HepG2 (cell line): Measurements from ENCODE around the gene AKAP1. TPM values are rescaled to one million over a fixed set of nuclear protein-coding genes. Genes with fewer than 3 reads are reported as not detected.

Experiments used
- ATAC-seq: fragments of 200-7000 bp; cut with Tn5 transposase; 3 replicates; pipeline ENCODE4 v1.9.1; 2020; ENCODE audit warnings: mild to moderate bottlenecking, moderate library complexity
- BruUV-seq: library from RNA; stranded (reverse); fragments of 400-500 nt; replicated peaks from 2 replicates; lab custom pipeline; 2021; lab: Mats Ljungman, UMichigan
- CTCF ChIA-PET: fragments of 300-600 bp; formaldehyde crosslinking; extraction: SDS; loops from one replicate; lab custom pipeline; 2021; ENCODE audit warnings: low total read pairs, inconsistent platforms, low intra/inter-chr PET ratio; lab: Yijun Ruan, JAX
- POLR2A ChIA-PET: fragments of 350-600 bp; sonication (Branson Sonifier 250); formaldehyde crosslinking; loops from one replicate; lab custom pipeline; 2020; ENCODE audit warnings: antibody characterized with exemption, inconsistent platforms; lab: Yijun Ruan, JAX
- DNase-seq: peaks from one replicate; pipeline ENCODE4 v3.0.0-alpha.2; 2015; ENCODE audit warnings: low spot score
- FAIRE-seq: peaks from 3 replicates; lab custom pipeline; 2011; peaks lifted over from hg19 to GRCh38; lab: Jason Lieb, UNC
- H2AFZ ChIP-seq: one replicate; pipeline ENCODE4 v1.6.1; 2011; ENCODE audit warnings: low read length, inconsistent platforms
- H3K27ac ChIP-seq: fragments of 300-600 bp; 3 replicates; pipeline ENCODE4 v1.8.0; 2011; ENCODE audit warnings: mixed run types, mild to moderate bottlenecking, mixed read lengths, low read length, inconsistent platforms; ENCODE audit not compliant: insufficient read depth; ENCODE audit errors: extremely low read length
- H3K27me3 ChIP-seq, 2 experiments: fragments of 200-600 bp in 1 of 2; 2 replicates in 1 of 2; 3 replicates in 1 of 2; pipeline versions ENCODE4 v1.6.0 to v1.8.0; 2011; ENCODE audit warnings: low read length in 2 of 2, mild to moderate bottlenecking in 2 of 2, moderate library complexity in 2 of 2, inconsistent platforms in 1 of 2; ENCODE audit not compliant: insufficient read depth in 2 of 2, control insufficient read depth in 1 of 2
- H3K36me3 ChIP-seq, 2 experiments: fragments of 200-600 bp in 1 of 2; replicated peaks in 1 of 2; 2 replicates in 1 of 2; 3 replicates in 1 of 2; pipeline versions ENCODE4 v1.5.1 to v1.8.0; 2011; ENCODE audit warnings: low read length in 2 of 2, inconsistent platforms in 1 of 2; ENCODE audit not compliant: insufficient read depth in 2 of 2, control insufficient read depth in 1 of 2
- H3K4me1 ChIP-seq: 2 replicates; pipeline ENCODE4 v1.5.1; 2012; ENCODE audit warnings: low read length, inconsistent platforms; ENCODE audit not compliant: insufficient read depth
- H3K4me2 ChIP-seq: 2 replicates; pipeline ENCODE4 v1.6.0; 2011; ENCODE audit warnings: low read depth, low read length, inconsistent platforms
- H3K4me3 ChIP-seq, 3 experiments: fragments of 200-600 bp in 1 of 3; sonication (generic), shearing (Covaris generic) in 1 of 3; replicated peaks in 1 of 3; 2 replicates each; pipeline ENCODE4 v1.5.1; 2011 to 2016; ENCODE audit warnings: low read length in 3 of 3, inconsistent platforms in 2 of 3, low read depth in 2 of 3, mild to moderate bottlenecking in 2 of 3, control low read depth in 1 of 3, mixed read lengths in 1 of 3; ENCODE audit not compliant: insufficient read depth in 1 of 3
- H3K79me2 ChIP-seq: one replicate; pipeline ENCODE4 v1.6.1; 2011; ENCODE audit warnings: low read length, inconsistent platforms; ENCODE audit not compliant: insufficient read depth
- H3K9ac ChIP-seq: 2 replicates; pipeline ENCODE4 v1.6.0; 2011; ENCODE audit warnings: mild to moderate bottlenecking, low read depth, low read length, inconsistent platforms; ENCODE audit not compliant: insufficient read depth
- H3K9me3 ChIP-seq: 2 replicates; pipeline ENCODE4 v1.5.1; 2012; ENCODE audit warnings: mild to moderate bottlenecking, low read length
- H4K20me1 ChIP-seq: 2 replicates; pipeline ENCODE4 v1.6.0; 2011; ENCODE audit warnings: inconsistent platforms, mild to moderate bottlenecking, low read length, moderate library complexity; ENCODE audit not compliant: insufficient read depth
- ATRX ChIP-seq: sonication (generic); formaldehyde crosslinking; IDR thresholded peaks from 2 replicates; pipeline ENCODE4 v1.4.0; 2020; ENCODE audit warnings: missing genetic modification reagents, borderline replicate concordance
- CEBPG ChIP-seq: IDR thresholded peaks from 2 replicates; pipeline ENCODE4 v1.6.1; 2016
- FOXP1 ChIP-seq, 2 experiments: fragments of 450-650 bp in 1 of 2; IDR thresholded peaks; 2 replicates each; pipeline ENCODE4 v1.6.1; 2017 to 2018; ENCODE audit warnings: antibody characterized with exemption in 1 of 2
- NCOA2 ChIP-seq: sonication (generic); formaldehyde crosslinking; IDR thresholded peaks from 2 replicates; pipeline ENCODE4 v1.8.0; 2022; ENCODE audit warnings: inconsistent platforms
- PLRG1 ChIP-seq: fragments of 450-650 bp; conservative IDR thresholded peaks from 2 replicates; pipeline ENCODE4 v1.6.1; 2016
- SRY ChIP-seq: sonication (generic); formaldehyde crosslinking; IDR thresholded peaks from 2 replicates; pipeline ENCODE4 v1.8.0; 2022; ENCODE audit warnings: mild to moderate bottlenecking, missing genetic modification reagents
- ZMYM4 ChIP-seq: sonication (generic); formaldehyde crosslinking; IDR thresholded peaks from 2 replicates; pipeline ENCODE4 v1.8.1; 2023; ENCODE audit warnings: mild to moderate bottlenecking, missing genetic modification reagents
- ZNF879 ChIP-seq: sonication (generic); formaldehyde crosslinking; IDR thresholded peaks from 2 replicates; pipeline ENCODE4 v1.8.1; 2023; ENCODE audit warnings: missing genetic modification reagents
- in situ Hi-C: cut with HindIII; loops from 2 replicates; pipeline ENCODE4 v1.10.0; 2017; ENCODE audit warnings: low pct_unique_long_range_greater_than_20kb; ENCODE audit not compliant: extremely low pct_ligation_motif_present
- intact Hi-C: fragments of 100-400 bp; cut with micrococcal nuclease; formaldehyde crosslinking; loops from one replicate; pipeline ENCODE4 v1.10.0; 2022; ENCODE audit not compliant: unreplicated experiment
- polyA plus RNA-seq, 8 experiments: library from polyadenylated mRNA; depleted of rRNA in 3 of 8; stranded (reverse) in 7 of 8; unstranded in 1 of 8; fragments of >200 nt; fragmentation: Illumina TruSeq in 4 of 8; extraction: Trizol in 4 of 8; gene quantifications; 2 replicates each; pipeline versions ENCODE4 v1.2.1 to v1.2.3, GENCODE V29; 2011 to 2016; ENCODE audit warnings: low read depth in 4 of 8, missing spikeins in 1 of 8, mixed read lengths in 1 of 8; ENCODE audit not compliant: insufficient read depth in 1 of 8
- total RNA-seq, 5 experiments: library from RNA; depleted of rRNA; stranded (reverse); fragments of >200 nt; fragmentation: Illumina TruSeq; extraction: Trizol; gene quantifications; 2 replicates each; pipeline ENCODE4 v1.2.3, GENCODE V29; 2016; ENCODE audit warnings: low read depth in 1 of 5
- TF ChIP-seq, protein P1 (sequence below): sonication (generic); formaldehyde crosslinking; IDR thresholded peaks from 2 replicates; pipeline ENCODE4 v1.4.0; 2020; ENCODE audit warnings: low read depth, missing genetic modification reagents
- TF ChIP-seq, protein P2 (sequence below): sonication (generic); formaldehyde crosslinking; conservative IDR thresholded peaks from 2 replicates; pipeline ENCODE4 v1.4.0; 2020; ENCODE audit warnings: missing genetic modification reagents
- TF ChIP-seq, protein P3 (sequence below): sonication (generic); formaldehyde crosslinking; IDR thresholded peaks from 2 replicates; pipeline ENCODE4 v1.9.0; 2021; ENCODE audit warnings: missing genetic modification reagents, borderline replicate concordance
- TF ChIP-seq, protein P4 (sequence below): sonication (generic); formaldehyde crosslinking; IDR thresholded peaks from 2 replicates; pipeline ENCODE4 v1.4.0; 2020; ENCODE audit warnings: mild to moderate bottlenecking, missing genetic modification reagents, borderline replicate concordance

AKAP1 gene
- total and polyA plus RNA-seq, 2 of the 13 experiments (the other 11 are each of a cell fraction or from before 2014, with no cell fraction given): 101 to 131 TPM

DNA sequence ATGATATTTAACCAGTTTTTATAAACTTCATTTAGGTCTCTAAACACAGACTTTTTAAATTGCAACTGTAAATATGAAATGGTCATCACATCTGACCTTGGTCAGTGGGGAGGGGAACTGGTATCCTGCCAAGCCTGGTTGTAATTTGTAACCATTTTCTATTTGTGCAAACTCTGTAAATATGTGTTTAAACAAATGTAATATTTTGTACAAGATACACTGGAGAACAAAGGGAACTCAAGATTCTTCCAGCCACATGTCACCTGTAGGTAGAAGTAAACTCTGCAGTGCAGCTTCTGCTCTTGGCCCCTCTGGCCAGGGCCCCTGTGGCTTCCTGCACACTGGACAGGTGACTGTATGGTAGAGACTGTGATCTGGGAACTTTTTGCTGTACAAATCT, 35.8 kb downstream of the AKAP1 start:
- Histone ChIP-seq H3K4me1 (peaks cover 25% of the 10 kb centered on the region), H3K79me2 (no peaks in the 10 kb centered on the region), H3K9me3 (no peaks in the 10 kb centered on the region), H3K36me3 (peaks cover 46 to 75% of the 10 kb centered on the region in 2 experiments), H3K27ac (peak overlapping the region; percentile 21), H4K20me1 (peaks cover 6% of the 10 kb centered on the region; the same call in 1 of the 2 replicates), H3K4me3 (no peak overlapping the region), H2AFZ (no peak overlapping the region), H3K9ac (peak overlapping the region; percentile 1; the same call in 1 of the 2 replicates), H3K27me3 (no peaks in the 10 kb centered on the region), H3K4me2 (no peak overlapping the region)
- peak; percentile 62 for ATAC-seq
- peak; percentile 80 for FAIRE-seq
- no TSS peak for BruUV-seq
- in situ Hi-C loops (no loop called here), intact Hi-C loops (loop anchor here (5.0 kb wide), 1 partner anchor 34 kb away; the partner anchor contains the start of gene AKAP1)
- peak; percentile 60 for DNase-seq
- ChIA-PET POLR2A (interaction anchor here (0.8 to 1.4 kb wide), 4 partner anchors 12 to 207 kb away, joined by 3 to 8 read pairs (median 6); partner anchors contain the start of genes AKAP1 and TRIM25), CTCF (no interaction called here)
- peak; percentile 67; the same call in 1 of the 2 replicates for TF ChIP-seq NCOA2 (CRISPR knock-in tag)
- TF ChIP-seq ZNF879 (CRISPR knock-in tag): no peak
- no peak for TF ChIP-seq PLRG1
- TF ChIP-seq CEBPG (CRISPR knock-in tag): 0 out of 2 replicates have a peak, but pooled peaks have one; percentile 34
- TF ChIP-seq, protein P1, sequence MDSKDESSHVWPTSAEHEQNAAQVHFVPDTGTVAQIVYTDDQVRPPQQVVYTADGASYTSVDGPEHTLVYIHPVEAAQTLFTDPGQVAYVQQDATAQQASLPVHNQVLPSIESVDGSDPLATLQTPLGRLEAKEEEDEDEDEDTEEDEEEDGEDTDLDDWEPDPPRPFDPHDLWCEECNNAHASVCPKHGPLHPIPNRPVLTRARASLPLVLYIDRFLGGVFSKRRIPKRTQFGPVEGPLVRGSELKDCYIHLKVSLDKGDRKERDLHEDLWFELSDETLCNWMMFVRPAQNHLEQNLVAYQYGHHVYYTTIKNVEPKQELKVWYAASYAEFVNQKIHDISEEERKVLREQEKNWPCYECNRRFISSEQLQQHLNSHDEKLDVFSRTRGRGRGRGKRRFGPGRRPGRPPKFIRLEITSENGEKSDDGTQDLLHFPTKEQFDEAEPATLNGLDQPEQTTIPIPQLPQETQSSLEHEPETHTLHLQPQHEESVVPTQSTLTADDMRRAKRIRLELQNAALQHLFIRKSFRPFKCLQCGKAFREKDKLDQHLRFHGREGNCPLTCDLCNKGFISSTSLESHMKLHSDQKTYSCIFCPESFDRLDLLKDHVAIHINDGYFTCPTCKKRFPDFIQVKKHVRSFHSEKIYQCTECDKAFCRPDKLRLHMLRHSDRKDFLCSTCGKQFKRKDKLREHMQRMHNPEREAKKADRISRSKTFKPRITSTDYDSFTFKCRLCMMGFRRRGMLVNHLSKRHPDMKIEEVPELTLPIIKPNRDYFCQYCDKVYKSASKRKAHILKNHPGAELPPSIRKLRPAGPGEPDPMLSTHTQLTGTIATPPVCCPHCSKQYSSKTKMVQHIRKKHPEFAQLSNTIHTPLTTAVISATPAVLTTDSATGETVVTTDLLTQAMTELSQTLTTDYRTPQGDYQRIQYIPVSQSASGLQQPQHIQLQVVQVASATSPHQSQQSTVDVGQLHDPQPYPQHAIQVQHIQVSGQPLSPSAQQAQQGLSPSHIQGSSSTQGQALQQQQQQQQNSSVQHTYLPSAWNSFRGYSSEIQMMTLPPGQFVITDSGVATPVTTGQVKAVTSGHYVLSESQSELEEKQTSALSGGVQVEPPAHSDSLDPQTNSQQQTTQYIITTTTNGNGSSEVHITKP (CRISPR knock-in tag): no peak
- TF ChIP-seq ZMYM4 (CRISPR knock-in tag): no peak
- TF ChIP-seq, protein P2, sequence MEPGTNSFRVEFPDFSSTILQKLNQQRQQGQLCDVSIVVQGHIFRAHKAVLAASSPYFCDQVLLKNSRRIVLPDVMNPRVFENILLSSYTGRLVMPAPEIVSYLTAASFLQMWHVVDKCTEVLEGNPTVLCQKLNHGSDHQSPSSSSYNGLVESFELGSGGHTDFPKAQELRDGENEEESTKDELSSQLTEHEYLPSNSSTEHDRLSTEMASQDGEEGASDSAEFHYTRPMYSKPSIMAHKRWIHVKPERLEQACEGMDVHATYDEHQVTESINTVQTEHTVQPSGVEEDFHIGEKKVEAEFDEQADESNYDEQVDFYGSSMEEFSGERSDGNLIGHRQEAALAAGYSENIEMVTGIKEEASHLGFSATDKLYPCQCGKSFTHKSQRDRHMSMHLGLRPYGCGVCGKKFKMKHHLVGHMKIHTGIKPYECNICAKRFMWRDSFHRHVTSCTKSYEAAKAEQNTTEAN (CRISPR knock-in tag): 0 out of 2 replicates have a peak, but pooled peaks have one; percentile 26
- no peak for TF ChIP-seq FOXP1 (IDR thresholded peaks at IDR 0.05)
- TF ChIP-seq FOXP1 (CRISPR knock-in tag; IDR thresholded peaks at IDR 0.05): peak; percentile 79
- TF ChIP-seq, protein P3, sequence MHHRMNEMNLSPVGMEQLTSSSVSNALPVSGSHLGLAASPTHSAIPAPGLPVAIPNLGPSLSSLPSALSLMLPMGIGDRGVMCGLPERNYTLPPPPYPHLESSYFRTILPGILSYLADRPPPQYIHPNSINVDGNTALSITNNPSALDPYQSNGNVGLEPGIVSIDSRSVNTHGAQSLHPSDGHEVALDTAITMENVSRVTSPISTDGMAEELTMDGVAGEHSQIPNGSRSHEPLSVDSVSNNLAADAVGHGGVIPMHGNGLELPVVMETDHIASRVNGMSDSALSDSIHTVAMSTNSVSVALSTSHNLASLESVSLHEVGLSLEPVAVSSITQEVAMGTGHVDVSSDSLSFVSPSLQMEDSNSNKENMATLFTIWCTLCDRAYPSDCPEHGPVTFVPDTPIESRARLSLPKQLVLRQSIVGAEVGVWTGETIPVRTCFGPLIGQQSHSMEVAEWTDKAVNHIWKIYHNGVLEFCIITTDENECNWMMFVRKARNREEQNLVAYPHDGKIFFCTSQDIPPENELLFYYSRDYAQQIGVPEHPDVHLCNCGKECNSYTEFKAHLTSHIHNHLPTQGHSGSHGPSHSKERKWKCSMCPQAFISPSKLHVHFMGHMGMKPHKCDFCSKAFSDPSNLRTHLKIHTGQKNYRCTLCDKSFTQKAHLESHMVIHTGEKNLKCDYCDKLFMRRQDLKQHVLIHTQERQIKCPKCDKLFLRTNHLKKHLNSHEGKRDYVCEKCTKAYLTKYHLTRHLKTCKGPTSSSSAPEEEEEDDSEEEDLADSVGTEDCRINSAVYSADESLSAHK (CRISPR knock-in tag): no peak
- no peak for TF ChIP-seq ATRX (CRISPR knock-in tag)
- TF ChIP-seq SRY (CRISPR knock-in tag): no peak
- TF ChIP-seq, protein P4, sequence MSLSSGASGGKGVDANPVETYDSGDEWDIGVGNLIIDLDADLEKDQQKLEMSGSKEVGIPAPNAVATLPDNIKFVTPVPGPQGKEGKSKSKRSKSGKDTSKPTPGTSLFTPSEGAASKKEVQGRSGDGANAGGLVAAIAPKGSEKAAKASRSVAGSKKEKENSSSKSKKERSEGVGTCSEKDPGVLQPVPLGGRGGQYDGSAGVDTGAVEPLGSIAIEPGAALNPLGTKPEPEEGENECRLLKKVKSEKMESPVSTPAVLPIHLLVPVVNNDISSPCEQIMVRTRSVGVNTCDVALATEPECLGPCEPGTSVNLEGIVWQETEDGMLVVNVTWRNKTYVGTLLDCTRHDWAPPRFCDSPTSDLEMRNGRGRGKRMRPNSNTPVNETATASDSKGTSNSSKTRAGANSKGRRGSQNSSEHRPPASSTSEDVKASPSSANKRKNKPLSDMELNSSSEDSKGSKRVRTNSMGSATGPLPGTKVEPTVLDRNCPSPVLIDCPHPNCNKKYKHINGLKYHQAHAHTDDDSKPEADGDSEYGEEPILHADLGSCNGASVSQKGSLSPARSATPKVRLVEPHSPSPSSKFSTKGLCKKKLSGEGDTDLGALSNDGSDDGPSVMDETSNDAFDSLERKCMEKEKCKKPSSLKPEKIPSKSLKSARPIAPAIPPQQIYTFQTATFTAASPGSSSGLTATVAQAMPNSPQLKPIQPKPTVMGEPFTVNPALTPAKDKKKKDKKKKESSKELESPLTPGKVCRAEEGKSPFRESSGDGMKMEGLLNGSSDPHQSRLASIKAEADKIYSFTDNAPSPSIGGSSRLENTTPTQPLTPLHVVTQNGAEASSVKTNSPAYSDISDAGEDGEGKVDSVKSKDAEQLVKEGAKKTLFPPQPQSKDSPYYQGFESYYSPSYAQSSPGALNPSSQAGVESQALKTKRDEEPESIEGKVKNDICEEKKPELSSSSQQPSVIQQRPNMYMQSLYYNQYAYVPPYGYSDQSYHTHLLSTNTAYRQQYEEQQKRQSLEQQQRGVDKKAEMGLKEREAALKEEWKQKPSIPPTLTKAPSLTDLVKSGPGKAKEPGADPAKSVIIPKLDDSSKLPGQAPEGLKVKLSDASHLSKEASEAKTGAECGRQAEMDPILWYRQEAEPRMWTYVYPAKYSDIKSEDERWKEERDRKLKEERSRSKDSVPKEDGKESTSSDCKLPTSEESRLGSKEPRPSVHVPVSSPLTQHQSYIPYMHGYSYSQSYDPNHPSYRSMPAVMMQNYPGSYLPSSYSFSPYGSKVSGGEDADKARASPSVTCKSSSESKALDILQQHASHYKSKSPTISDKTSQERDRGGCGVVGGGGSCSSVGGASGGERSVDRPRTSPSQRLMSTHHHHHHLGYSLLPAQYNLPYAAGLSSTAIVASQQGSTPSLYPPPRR (CRISPR knock-in tag): peak; percentile 67; the same call in 1 of the 2 replicates
